Endothelial cell of umbilical vein (primary cell): ENCODE data around the gene CASP7. TPM values are rescaled to one million over a fixed set of nuclear protein-coding genes. Genes with fewer than 3 reads are reported as not detected.

ENCODE experiments used
- BruUV-seq: library from RNA; stranded (reverse); fragments of 400-500 nt; replicated peaks from 2 replicates; lab custom pipeline; 2021; lab: Mats Ljungman, UMichigan
- CTCF ChIA-PET: fragments of 300-600, 350-600 bp; sonication (Branson Sonifier 250); formaldehyde crosslinking; loops from one replicate; lab custom pipeline; 2021; ENCODE audit warnings: antibody characterized with exemption, inconsistent platforms; lab: Charles Lee
- POLR2A ChIA-PET: fragments of 300-600, 350-600 bp; sonication (Branson Sonifier 250); formaldehyde crosslinking; loops from one replicate; lab custom pipeline; 2021; ENCODE audit warnings: antibody characterized with exemption, inconsistent platforms; lab: Charles Lee
- DNase-seq: peaks from one replicate; pipeline ENCODE4 v3.0.0-alpha.2; 2011; ENCODE audit warnings: low read depth, low spot score
- FAIRE-seq: peaks from 2 replicates; lab custom pipeline; 2011; peaks lifted over from hg19 to GRCh38; lab: Jason Lieb, UNC
- H2AFZ ChIP-seq: 2 replicates; pipeline ENCODE4 v1.6.0; 2012; ENCODE audit warnings: low read depth, low read length, control low read depth, inconsistent platforms
- H3K27ac ChIP-seq: 2 replicates; pipeline ENCODE4 v1.5.1; 2011; ENCODE audit warnings: low read depth, mild to moderate bottlenecking, control low read depth, low read length, moderate library complexity; ENCODE audit not compliant: insufficient read depth
- H3K27me3 ChIP-seq, 2 experiments: 2 replicates each; pipeline versions ENCODE4 v1.6.0 to v1.6.1; 2011; ENCODE audit warnings: low read length in 2 of 2, mixed read lengths in 1 of 2; ENCODE audit not compliant: control insufficient read depth in 2 of 2, insufficient read depth in 2 of 2
- H3K36me3 ChIP-seq, 2 experiments: 2 replicates in 1 of 2; 3 replicates in 1 of 2; pipeline ENCODE4 v1.5.1; 2011; ENCODE audit warnings: low read length in 2 of 2, mild to moderate bottlenecking in 1 of 2, moderate library complexity in 1 of 2; ENCODE audit not compliant: control insufficient read depth in 2 of 2, insufficient read depth in 2 of 2; ENCODE audit errors: extremely low read depth in 1 of 2
- H3K4me1 ChIP-seq: 3 replicates; pipeline ENCODE4 v1.5.1; 2011; ENCODE audit warnings: mild to moderate bottlenecking, low read length; ENCODE audit not compliant: control insufficient read depth, insufficient read depth; ENCODE audit errors: extremely low read depth
- H3K4me2 ChIP-seq: 2 replicates; pipeline ENCODE4 v1.6.1; 2011; ENCODE audit warnings: low read length, control low read depth, mixed read lengths; ENCODE audit not compliant: insufficient read depth
- H3K4me3 ChIP-seq, 3 experiments: fragments of 200-600 bp in 1 of 3; sonication (generic), shearing (Covaris generic) in 1 of 3; replicated peaks in 1 of 3; 2 replicates each; pipeline ENCODE4 v1.5.1; 2011 to 2016; ENCODE audit warnings: control low read depth in 3 of 3, low read length in 3 of 3, mild to moderate bottlenecking in 2 of 3, inconsistent platforms in 1 of 3, low read depth in 1 of 3, moderate library complexity in 1 of 3; ENCODE audit not compliant: insufficient read depth in 1 of 3
- H3K79me2 ChIP-seq: 2 replicates; pipeline ENCODE4 v1.6.0; 2012; ENCODE audit warnings: low read length, inconsistent platforms; ENCODE audit not compliant: control insufficient read depth, insufficient read depth
- H3K9ac ChIP-seq: replicated peaks from 2 replicates; pipeline ENCODE3; 2011; ENCODE audit warnings: low read length, control low read depth; ENCODE audit not compliant: insufficient read depth; ENCODE audit errors: extremely low read depth
- H3K9me1 ChIP-seq: replicated peaks from 3 replicates; pipeline ENCODE4 v1.6.0; 2011; ENCODE audit warnings: mild to moderate bottlenecking, low read length; ENCODE audit not compliant: control insufficient read depth, insufficient read depth; ENCODE audit errors: extremely low read depth
- H3K9me3 ChIP-seq: replicated peaks from 2 replicates; pipeline ENCODE4 v1.5.1; 2012; ENCODE audit warnings: low read length, inconsistent platforms; ENCODE audit not compliant: control insufficient read depth, insufficient read depth
- H4K20me1 ChIP-seq: replicated peaks from 2 replicates; pipeline ENCODE3; 2011; ENCODE audit warnings: mild to moderate bottlenecking, low read length; ENCODE audit not compliant: control insufficient read depth, insufficient read depth; ENCODE audit errors: extremely low read depth
- CTCF ChIP-seq, 2 donors: IDR thresholded peaks; 1 replicate in 1 of 2; 2 replicates in 1 of 2; pipeline ENCODE4 v1.5.1; 2011; ENCODE audit warnings: low read length in 2 of 2, mild to moderate bottlenecking in 2 of 2, moderate library complexity in 2 of 2, control low read depth in 1 of 2, inconsistent platforms in 1 of 2, low read depth in 1 of 2; ENCODE audit not compliant: insufficient read depth in 1 of 2; ENCODE audit errors: extremely low read depth in 1 of 2
- EZH2 ChIP-seq: IDR thresholded peaks from 2 replicates; pipeline ENCODE4 v1.6.1; 2012; ENCODE audit warnings: borderline replicate concordance, low read depth, mild to moderate bottlenecking, moderate library complexity, low read length, inconsistent platforms; ENCODE audit not compliant: severe bottlenecking
- FOS ChIP-seq: IDR thresholded peaks from 2 replicates; pipeline ENCODE4 v1.6.1; 2011; ENCODE audit warnings: mild to moderate bottlenecking, low read length, moderate library complexity, borderline replicate concordance; ENCODE audit not compliant: insufficient read depth
- GATA2 ChIP-seq: IDR thresholded peaks from 2 replicates; pipeline ENCODE4 v1.7.0; 2011; ENCODE audit warnings: low read depth, mild to moderate bottlenecking, moderate library complexity, mixed read lengths, low read length; ENCODE audit not compliant: insufficient read length, insufficient read depth
- JUN ChIP-seq: IDR thresholded peaks from 2 replicates; pipeline ENCODE4 v1.6.1; 2011; ENCODE audit warnings: borderline replicate concordance, low read depth; ENCODE audit not compliant: insufficient read length, insufficient read depth
- MYC ChIP-seq: IDR thresholded peaks from one replicate; pipeline ENCODE4 v1.6.1; 2011; ENCODE audit warnings: mild to moderate bottlenecking, low read depth, low read length
- POLR2A ChIP-seq: IDR thresholded peaks from 2 replicates; pipeline ENCODE4 v1.6.1; 2012; ENCODE audit warnings: low read depth, mild to moderate bottlenecking, control low read depth, low read length
- dilution Hi-C: fragments of 300-500 bp; cut with MboI; formaldehyde crosslinking; loops from one replicate; pipeline ENCODE4 v1.15.0; 2019; ENCODE audit warnings: low sequenced_read_pairs; ENCODE audit not compliant: extremely low pct_ligation_motif_present
- intact Hi-C: fragments of 100-400 bp; cut with micrococcal nuclease; formaldehyde crosslinking; loops from one replicate; pipeline ENCODE4 v1.10.0; 2022
- polyA plus RNA-seq, 4 experiments: library from polyadenylated mRNA; depleted of rRNA in 3 of 4; stranded (reverse) in 3 of 4; unstranded in 1 of 4; fragments of >200 nt; gene quantifications; 2 replicates each; pipeline versions ENCODE4 v1.2.1 to v1.2.3, GENCODE V29; 2011 to 2012; ENCODE audit warnings: missing spikeins in 1 of 4
- total RNA-seq: library from RNA; stranded (reverse); gene quantifications from 2 replicates; pipeline ENCODE4 v1.2.3, GENCODE V29; 2021

The CASP7 gene
- total and polyA plus RNA-seq, 2 donors (not counting 3 experiments of a cell fraction or from before 2014, with no cell fraction given): 14.6 to 54.3 TPM

GRCh38 chr10:113697595-113697994 lies 17.9 kb downstream of the CASP7 start:
- Histone ChIP-seq H3K79me2 (peaks cover 20% of the 10 kb centered on the region), H3K4me3 (no peak overlapping the region), H3K4me2 (no peak overlapping the region), H3K9me3 (no peaks in the 10 kb centered on the region), H3K27me3 (no peaks in the 10 kb centered on the region), H4K20me1 (no peaks in the 10 kb centered on the region), H3K9ac (no peak overlapping the region), H3K27ac (no peak overlapping the region), H2AFZ (no peak overlapping the region), H3K4me1 (no peaks in the 10 kb centered on the region), H3K36me3 (peaks cover 10 to 14% of the 10 kb centered on the region in 2 experiments), H3K9me1 (no peaks in the 10 kb centered on the region)
- dilution Hi-C loops (no loop called here), intact Hi-C loops (no loop called here)
- TF ChIP-seq CTCF (IDR thresholded peaks at IDR 0.05; ENCODE audit: extremely low read depth in 1 of 2, insufficient read depth in 1 of 2, low read depth in 1 of 2, low read length in 2 of 2): no peak
- no peak for TF ChIP-seq EZH2
- no peak for TF ChIP-seq GATA2
- DNase-seq (no peak), FAIRE-seq (no peak)
- CTCF ChIA-PET: interaction anchor here (1.5 kb wide), 1 partner anchor 17 kb away, joined by 4 read pairs; no protein-coding TSS in a partner anchor
- no TSS peak for BruUV-seq
- POLR2A ChIA-PET: no interaction called here

GRCh38 chr10:113704637-113705343 lies 25.1 kb downstream of the CASP7 start:
- dilution Hi-C loops (no loop called here), intact Hi-C loops (loop anchor here (1.0 to 5.0 kb wide), 6 partner anchors 25 to 600 kb away; partner anchors contain the start of genes ADRB1 and CASP7)
- FAIRE-seq (peak; percentile 86), DNase-seq (peak; percentile 50)
- Histone ChIP-seq H2AFZ (no peak overlapping the region), H3K4me1 (peaks cover 20% of the 10 kb centered on the region), H3K9me3 (no peaks in the 10 kb centered on the region), H3K79me2 (no peaks in the 10 kb centered on the region), H3K4me2 (no peak overlapping the region), H3K9me1 (no peaks in the 10 kb centered on the region), H3K36me3 (peaks cover 0 to 5% of the 10 kb centered on the region in 2 experiments), H3K4me3 (no peak overlapping the region), H3K9ac (no peak overlapping the region), H3K27ac (no peak overlapping the region), H4K20me1 (no peaks in the 10 kb centered on the region), H3K27me3 (no peaks in the 10 kb centered on the region)
- CTCF ChIA-PET: interaction anchor here (0.6 to 3.1 kb wide), 16 partner anchors 8 to 1425 kb away, joined by 3 to 52 read pairs (median 4); partner anchors contain the start of gene CASP7
- no peak for TF ChIP-seq JUN
- no peak for TF ChIP-seq FOS
- TF ChIP-seq POLR2A: no peak
- TF ChIP-seq MYC: no peak
- TF ChIP-seq CTCF (IDR thresholded peaks at IDR 0.05; ENCODE audit: extremely low read depth in 1 of 2, insufficient read depth in 1 of 2, low read depth in 1 of 2, low read length in 2 of 2): peak; percentile 52 to 59
- POLR2A ChIA-PET: no interaction called here
- no TSS peak for BruUV-seq
